GM19351 (cell line): ENCODE measurements around the gene GPC3.

Experiments used
- ATAC-seq: cut with Tn5 transposase; IDR thresholded peaks from one replicate; pipeline ENCODE4 v1.9.1; 2021; ENCODE audit warnings: mild to moderate bottlenecking, moderate library complexity; ENCODE audit not compliant: unreplicated experiment

GPC3 gene

DNA sequence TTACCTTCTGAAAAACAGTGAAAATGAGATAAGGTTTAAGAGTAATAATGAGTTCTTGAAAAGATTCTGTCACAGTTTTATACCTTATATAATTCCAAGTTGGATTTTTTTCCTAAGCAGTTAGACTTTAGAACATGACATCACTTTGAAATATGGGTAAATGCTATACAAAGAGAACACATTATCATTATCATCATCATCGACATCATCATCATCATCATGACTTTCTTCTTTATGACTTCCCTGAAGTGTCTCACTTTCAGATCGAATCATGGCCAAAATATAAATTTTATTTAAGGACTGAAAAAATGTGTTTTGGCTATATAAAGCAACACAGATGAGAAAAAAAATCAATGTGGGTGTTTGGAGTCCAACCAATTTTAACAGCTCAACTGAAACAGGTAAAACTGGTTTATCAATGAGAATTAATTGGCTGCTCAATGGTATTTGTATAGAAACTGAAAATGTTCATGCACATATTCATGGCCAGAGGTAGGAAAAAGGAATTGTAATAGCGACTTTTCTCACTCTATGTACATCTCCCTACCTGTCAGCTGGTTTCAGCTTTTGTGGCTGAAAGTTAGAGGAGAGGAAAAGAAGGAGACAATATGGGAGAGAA lies 327.0 kb downstream of the GPC3 start:
- no peak for ATAC-seq

DNA sequence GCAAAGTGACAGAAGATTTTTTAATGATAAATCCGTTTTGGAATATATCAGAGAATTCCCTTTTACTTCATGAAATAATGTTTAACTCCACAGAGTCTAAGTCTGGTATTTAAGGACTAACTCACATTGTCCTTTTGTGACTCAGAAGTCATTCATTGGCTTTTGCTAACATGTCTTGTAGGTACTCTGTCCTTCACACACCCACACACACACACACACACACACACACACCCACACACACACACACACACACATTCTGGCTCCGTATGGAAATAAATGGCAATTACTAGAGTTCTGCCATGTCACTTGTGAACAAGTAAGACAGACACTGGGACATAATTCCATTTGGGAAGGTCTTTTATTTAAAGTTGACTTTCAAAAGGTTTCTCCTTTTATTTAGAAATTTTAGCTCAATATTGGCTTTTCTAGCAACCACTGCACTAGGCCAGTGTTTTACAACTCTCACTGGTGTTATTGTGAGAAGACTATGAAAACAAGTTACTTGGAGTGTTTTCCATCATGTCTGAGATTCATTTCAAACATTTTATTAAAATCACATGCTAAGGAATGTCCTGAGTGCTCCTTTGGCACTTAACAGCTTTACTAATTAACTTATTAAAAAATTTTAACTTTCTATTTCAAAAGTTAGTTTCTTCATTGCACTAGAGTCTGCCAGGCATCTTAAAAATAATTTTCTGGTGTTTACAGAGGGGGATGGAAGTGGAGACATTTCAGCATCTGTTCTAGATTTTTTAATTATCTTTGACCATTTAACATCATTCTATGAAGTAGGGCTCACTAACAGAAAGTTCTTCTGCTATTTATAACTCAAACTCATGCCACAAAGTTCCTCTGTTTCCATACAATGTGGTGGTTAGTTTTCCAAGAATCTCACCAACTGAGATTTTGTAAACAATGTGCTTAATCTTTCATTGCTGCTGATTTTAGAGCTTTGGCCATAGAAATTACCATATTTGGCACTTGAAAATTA lies 329.8 kb downstream of the GPC3 start:
- no peak for ATAC-seq

DNA sequence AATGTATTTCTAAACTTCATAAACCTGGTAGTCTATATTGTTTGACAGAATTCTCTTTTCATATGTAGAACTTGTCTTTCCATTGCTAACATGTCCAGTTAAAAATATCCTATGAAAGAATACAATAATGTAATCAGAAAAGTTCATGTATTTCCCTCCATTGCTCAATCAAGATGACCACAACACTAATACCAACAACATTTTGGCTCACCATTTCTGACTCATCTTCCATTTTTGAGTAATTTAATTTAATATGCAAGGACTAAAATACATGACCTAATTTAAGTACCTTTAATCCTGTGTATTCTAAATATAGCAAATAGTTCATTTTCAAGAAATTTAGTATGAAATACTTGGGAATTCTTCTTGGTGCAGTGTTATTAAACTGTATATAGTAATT lies 330.6 kb downstream of the GPC3 start:
- no peak for ATAC-seq

DNA sequence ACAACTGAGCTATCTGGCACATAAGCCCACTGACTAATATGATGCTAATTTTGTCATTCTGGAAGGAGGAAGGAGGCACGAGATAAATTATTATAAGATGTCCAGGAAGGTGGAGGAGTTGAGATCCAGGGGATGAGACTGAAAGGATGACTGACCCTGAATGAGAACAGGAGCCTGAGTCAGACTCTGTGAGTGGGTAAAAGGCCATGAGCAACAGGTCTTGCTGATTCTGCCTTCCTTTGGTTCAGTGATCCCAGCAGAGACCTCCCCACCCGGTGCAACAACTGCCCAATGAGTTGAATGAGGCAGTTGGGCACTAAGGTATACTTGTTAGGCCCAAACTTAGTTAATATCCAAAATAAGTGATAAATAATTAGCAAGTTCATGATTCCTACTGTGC lies 332.0 kb downstream of the GPC3 start:
- no peak for ATAC-seq

DNA sequence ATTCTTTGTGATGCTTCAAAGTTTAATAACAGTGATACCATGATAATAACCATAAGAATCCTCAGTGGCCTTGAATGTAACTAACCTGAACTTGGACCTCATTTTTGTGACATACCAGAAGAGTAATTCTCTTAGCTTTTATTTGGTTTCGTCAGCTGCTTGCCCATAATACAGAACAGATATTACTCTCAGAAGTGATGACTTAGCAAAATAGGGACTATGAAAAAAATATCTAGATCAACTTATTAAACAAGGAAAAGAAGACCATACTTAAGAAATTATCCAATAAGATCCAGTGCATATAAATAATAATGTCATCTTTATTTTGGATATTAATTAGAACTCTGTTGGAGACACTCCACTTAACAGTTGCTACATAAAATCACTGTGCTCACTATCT lies 333.2 kb downstream of the GPC3 start:
- ATAC-seq = no peak

DNA sequence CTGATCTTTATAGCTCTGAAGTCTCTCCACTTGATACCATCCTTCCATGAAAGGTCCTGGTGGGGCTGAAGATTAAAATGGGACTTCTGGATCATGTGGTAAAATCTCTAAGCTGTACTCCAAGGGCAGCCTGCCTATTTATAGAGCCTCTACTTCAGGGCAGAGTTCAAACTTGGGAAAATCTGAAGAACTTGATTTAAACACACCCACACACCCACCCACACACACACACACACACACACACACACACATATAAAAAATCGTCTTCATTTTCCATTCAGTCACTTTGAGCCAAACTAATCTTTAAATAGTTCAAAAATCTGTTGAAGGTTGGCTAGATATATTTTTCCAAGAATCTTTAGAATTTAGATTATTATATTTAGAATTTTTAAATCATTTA lies 335.2 kb downstream of the GPC3 start:
- ATAC-seq = no peak

DNA sequence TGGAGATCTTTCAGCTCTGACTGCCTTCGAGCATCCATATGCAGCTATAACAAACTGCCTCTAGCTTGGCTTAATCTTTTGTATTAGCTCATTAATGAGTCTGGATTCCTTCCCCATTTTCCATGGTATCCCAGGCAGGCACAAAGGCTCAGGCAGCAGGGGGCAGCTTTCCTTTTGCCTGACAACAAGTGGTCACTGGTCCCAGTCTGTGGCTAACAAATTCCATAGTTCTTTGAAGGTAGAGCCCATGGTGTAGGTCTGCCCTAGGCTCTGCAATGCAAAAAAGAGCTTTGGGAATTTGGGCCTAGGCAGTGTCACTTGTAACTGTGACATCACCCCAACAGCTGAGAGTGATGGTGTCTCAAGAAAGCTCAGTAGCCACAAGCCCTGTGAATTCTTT lies 335.7 kb downstream of the GPC3 start:
- no peak for ATAC-seq

DNA sequence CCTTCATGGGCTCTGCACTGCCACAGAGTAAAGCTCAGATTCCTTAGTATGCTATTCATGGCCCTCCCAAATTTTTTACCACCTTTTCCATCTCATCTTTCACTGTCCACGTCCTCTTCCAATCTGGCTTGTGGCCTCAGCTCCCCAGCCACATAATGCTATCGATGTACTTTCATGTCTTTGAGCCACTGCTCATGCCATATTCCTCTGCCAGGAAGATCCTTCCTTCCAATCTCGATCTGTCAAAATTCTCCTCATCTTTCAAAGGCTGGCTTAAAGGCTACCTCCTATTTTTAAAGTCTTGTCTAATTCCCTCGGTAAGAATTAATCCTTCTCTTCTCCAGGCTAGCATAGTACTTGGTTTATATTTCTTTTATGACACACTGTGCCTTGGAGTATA lies 336.8 kb downstream of the GPC3 start:
- no peak for ATAC-seq

DNA sequence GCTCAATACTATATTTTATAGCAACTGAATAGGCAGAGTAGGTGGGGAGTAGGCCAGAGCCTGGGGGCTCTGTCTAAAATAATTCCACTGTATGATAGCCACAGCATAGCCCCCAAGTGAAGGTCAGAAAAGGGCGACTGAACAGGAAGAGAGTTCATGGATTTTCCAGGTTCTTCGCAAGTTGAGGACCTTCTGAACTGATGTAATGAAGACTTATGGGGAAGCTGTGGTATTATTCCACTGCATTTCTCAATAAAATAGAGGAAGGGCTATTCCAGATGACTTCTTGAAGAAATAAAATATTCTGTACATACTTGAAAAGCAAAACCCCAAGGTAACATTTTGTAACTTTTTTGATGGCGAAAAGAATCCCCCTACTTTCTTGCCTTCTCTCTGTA lies 338.7 kb downstream of the GPC3 start:
- ATAC-seq = no peak

DNA sequence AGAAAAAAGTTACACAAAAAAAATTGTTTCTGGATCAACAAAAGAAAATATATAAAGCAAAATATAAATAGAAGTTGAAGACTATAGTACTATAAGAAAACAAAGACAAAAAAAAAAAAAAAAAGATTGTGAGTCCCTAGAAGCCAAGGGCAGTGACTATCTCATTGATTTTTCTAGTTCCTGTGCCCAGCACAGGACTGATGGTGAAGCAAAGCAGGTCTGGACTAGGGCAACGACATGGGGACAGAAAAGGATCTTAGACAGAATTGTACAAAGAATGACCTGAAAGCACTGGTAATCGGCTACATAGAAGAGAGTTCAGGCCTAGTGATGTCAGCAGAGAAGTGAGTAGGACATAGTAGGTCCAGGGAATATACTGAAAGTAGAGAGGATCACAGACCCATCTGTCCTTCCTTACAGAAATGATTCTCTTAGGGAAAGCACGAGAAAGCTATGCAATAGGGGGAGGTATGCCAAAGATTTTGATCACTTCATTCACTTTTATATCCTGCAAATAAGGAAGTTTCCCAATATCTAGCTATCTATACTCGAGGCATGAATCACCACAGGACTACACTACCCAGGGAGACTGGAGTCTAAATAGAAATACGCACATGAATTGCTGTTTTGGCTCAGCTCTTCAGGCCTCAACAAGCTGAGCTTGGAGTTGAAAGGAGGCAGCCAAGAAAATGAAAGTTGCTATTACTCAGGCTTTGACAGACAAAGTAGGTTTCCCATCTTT lies 339.2 kb downstream of the GPC3 start:
- no peak for ATAC-seq

DNA sequence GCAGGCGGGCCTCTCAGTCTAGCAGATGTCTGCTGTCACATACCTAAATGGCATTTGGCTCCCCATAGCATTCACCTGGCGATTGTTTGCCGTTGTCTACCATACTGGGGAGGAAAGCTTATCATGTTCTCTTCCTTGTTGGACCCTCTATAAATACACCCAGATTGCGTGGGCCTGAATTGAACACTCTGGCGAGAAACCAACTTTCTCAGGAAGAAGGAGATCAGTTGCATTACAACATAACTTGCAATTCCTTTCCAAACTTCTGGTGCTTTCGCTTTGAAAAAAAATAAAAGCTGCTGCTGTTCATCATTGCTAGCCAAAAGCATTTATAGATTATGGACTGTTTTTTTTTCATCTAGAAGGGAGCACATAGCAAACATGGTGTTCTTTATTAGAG lies 340.1 kb downstream of the GPC3 start:
- no peak for ATAC-seq

DNA sequence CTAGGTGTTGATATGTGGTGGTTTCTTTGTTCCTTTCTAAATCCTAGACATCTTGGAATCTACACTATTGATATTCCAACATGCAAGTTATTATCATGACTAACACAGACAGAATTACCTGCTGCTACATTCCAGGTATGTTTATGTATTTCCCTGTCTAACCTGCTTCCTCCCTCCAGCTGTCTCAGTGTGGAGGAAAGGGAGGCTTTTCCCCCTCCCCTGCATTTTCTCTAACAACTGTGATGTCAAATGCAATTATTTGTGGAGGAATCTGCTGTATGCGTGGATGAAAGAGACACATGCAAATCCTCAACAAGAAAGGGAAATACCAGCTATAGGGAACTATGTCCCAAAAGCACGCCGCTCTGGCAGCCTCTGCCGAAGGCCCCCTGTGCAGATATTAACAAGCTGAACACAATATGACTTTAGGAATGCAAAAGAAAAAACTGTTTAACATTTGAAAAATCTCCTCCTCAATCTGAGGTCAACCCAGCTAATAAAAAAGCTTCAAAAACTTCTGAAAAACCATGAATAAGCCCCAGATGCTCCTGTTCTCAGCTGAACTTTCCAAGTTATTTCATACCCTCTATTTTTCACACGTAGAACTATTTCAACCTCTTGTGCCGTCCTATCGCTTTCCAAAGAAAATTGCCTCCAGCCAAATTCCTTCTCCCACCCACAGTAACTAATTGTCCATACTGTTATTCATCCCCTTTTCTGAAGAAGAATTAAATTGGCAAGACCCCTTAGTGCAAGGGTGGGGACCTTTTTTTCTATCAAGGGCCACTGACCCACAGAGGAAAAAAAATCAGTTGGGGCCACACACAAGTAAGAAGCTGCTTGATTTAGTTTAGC lies 345.0 kb downstream of the GPC3 start:
- no peak for ATAC-seq

DNA sequence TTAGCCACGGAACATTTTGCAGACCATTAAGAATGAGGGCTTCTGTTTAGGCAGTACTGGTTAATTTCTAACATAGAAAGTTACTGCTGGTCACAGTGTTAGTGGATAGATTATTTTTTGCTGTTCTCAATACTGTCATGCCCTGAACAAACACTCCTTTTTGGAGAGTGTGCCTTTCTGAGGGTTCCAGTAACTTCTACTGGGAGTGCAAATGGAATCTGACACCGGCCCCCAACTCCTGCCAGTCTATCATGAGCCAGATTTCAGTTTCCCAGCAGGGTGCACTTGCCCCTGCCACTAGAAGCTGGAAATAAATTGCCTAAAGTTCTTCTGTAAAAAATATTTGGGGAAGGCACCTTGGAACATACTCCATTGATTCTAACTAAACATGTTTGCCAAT lies 345.7 kb downstream of the GPC3 start:
- no peak for ATAC-seq

DNA sequence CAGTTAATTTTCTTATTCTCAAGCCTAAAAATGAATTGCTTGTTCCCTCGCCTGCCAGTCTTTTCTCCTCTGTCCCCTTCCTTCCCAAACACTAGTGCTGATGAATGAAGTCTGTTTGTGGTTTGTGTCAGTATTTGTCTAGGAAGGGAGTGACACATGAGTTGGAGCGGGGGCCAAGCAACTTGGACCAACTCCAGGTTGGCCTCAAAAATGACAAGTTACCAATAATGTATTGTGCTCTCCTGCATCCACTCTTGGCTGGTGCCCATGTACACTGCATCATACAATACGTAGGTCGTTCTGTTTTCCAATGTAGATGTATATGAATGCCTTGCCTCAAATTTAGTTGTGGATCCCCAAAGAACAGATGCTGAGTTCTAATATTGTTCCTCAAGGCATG lies 347.1 kb downstream of the GPC3 start:
- ATAC-seq = no peak

DNA sequence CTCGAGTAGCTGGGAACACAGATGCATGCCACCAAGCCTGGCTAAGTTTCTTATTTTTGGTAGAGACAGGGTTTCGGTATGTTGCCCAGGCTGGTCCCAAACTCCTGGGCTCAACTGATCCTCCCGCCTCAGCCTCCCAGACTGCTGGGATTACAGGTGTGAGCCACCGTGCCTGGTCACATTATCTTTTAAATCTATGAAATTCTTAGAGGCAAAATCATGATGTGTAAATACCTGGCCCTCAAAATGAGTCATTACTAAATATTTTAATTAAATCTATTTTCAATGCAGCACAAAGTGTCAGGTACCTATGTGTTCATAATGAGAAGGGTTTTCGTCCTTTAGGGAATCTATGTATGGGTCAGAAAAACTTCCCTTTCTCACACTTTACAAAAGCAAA lies 347.6 kb downstream of the GPC3 start:
- ATAC-seq = no peak

DNA sequence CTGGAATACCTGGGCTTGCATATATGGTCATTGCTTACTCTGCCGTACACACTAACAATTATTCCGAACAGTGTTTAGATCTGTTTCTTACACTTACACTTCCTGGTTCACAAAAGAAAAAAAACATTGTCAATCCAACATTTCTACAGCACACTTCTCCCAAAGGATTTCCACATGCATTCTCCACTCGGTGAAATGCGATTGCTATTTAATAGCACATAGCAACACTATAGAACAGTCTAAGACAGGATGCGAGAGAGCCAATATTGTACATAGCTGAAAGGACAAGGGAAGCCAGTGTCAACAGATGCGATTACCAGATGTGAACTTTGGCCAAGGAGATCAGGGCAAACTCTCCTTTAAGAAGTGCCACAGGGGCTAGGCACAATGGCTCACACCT lies 349.4 kb downstream of the GPC3 start:
- no peak for ATAC-seq

DNA sequence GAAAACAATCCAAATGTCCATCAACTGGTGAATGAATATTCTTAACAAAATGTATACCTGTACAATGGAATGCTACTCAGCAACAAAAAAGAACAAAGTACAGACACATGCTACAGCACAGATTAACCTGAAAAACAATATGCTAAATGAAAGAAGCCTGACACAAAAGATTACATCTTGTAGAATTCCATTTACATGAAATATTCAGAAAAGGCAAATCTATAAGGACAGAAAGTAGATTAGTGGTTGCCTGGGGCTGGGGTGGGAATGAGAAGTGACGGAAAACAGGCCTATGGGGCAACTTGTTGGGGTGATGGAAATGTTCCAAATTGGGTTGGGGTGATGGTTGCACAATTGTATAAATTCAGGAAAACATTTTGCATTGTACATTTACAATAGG lies 351.0 kb downstream of the GPC3 start:
- no peak for ATAC-seq

DNA sequence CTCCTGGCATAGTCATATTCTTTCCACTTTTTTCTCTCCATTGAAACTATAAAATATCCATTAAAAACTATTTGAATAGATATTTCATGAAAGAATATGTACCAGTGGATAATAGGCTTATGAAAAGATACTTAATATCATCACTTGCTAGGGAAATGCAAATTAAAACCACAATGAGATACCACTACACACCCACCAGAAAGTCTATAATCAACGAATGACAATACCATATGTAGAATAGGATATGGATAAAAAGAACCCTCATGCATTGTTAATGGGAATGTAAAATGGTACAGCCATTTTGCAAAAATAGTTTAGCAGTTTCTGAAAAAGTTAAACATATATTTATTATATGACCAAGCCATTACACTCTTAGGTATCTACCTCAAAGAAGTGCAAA lies 351.4 kb downstream of the GPC3 start:
- no peak for ATAC-seq

DNA sequence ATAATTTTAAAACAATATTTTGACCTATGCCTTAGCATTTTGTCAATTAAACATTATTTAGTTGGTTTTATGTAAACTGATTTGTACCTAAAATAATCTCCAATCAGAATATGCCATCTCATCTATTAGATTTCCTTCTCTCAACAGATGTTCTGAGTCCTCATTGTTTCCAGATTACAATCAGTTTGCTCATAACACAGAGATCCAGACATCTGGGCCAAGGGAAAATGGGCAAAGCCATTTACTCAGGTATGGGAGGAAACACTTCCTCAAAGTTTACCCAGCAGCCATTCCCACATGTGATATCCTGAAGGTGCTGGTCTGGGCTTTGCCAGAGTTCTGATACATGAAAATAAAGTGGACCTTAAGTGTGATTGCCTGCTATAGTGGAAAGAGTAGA lies 352.2 kb downstream of the GPC3 start:
- no peak for ATAC-seq

DNA sequence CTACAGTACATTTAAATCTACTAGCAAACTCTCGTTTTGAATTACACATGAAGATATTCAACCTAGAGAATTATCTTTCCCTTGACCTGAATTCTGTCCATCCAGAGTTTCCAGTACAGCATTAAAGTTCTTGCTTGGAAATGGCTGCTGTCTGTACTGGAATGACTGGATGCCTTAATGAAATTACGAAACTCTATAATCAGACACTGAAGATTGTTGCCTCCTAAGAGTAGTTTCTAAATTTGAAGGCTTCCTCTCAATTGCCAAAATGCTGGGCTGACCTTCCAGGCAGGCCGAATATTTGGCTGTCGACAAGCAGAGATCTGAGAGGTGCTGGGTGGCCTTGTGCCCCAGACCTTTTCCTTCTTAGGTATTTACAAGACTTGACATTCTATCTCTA lies 355.0 kb downstream of the GPC3 start:
- no peak for ATAC-seq

DNA sequence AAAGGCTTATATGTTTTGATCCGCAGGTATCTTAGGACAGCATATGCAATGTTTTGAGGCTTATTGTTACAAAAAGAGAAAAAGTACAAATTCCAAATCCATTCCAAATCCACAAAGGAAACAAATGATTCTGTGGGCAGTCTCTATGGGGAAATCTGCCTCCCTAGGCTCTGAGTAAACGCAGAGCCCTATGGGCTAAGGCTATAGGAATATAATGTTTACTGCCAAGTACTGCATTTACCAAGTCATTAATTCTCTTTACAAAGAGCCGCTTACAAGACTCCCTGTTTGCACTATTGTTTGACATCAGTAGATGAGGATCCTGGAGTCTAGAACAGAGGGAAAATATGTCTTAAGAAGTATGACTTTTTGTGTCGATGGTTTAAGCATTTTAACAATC lies 357.7 kb downstream of the GPC3 start:
- no peak for ATAC-seq
